ENCODE measurements around the gene CNTD1.

DNA sequence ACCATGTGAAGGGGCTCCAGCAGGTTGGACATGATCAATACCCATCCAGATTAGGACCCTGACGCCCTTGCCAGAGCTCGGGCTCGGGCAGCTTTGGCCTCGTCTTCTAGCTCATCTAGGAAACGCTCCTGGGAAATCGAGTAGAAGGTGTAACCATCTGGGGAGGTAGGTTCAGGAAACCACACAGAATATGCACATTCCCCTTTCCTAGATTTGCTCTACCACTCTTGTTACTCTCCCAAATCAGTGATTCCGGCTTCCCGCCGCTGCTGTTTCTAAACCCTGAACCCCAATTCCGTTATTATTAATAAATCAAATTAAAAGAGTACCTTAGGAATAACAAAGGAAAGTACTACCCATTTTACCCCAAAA, 664 bp upstream of the CNTD1 start:
- TF ChIP-seq, protein P1, sequence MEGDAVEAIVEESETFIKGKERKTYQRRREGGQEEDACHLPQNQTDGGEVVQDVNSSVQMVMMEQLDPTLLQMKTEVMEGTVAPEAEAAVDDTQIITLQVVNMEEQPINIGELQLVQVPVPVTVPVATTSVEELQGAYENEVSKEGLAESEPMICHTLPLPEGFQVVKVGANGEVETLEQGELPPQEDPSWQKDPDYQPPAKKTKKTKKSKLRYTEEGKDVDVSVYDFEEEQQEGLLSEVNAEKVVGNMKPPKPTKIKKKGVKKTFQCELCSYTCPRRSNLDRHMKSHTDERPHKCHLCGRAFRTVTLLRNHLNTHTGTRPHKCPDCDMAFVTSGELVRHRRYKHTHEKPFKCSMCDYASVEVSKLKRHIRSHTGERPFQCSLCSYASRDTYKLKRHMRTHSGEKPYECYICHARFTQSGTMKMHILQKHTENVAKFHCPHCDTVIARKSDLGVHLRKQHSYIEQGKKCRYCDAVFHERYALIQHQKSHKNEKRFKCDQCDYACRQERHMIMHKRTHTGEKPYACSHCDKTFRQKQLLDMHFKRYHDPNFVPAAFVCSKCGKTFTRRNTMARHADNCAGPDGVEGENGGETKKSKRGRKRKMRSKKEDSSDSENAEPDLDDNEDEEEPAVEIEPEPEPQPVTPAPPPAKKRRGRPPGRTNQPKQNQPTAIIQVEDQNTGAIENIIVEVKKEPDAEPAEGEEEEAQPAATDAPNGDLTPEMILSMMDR (conservative IDR thresholded peaks at IDR 0.05), result no peak
- no peak for TF ChIP-seq EZH2 (IDR thresholded peaks at IDR 0.05; ENCODE audit: low read depth)

All from PC-9 (cell line).